ENCODE measurements around the gene POLR3H.

DNA sequence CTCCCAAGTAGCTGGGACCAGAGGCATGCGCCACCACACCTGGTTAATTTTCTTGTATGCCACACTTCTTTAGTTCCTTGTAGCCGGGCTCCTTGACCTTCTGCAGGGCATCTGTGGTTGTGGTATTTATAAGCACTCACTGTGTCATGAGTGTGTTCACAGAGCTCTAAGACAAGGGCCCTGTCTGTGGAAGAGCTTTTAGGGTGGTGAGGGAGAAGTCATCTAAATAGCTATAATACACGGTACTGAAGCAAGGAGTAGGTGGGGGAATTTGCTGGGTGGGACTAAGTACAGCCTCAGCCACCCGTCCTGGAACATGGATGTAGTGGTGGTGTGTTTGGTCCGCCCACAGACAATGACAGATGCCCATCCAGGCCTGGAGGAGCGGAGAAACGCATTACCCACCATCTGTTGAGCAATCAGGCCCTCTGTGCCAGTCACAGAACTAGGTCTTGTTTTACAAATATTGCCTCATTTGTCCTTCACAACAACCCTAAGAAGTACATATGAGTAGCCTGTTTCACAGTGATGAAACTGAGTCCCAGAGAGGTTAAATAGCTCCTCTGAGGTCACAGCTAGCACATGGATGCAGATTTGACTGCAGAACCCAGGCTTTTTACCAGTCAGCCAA is 65.3 kb downstream of the POLR3H start:
- TF ChIP-seq, protein P1, sequence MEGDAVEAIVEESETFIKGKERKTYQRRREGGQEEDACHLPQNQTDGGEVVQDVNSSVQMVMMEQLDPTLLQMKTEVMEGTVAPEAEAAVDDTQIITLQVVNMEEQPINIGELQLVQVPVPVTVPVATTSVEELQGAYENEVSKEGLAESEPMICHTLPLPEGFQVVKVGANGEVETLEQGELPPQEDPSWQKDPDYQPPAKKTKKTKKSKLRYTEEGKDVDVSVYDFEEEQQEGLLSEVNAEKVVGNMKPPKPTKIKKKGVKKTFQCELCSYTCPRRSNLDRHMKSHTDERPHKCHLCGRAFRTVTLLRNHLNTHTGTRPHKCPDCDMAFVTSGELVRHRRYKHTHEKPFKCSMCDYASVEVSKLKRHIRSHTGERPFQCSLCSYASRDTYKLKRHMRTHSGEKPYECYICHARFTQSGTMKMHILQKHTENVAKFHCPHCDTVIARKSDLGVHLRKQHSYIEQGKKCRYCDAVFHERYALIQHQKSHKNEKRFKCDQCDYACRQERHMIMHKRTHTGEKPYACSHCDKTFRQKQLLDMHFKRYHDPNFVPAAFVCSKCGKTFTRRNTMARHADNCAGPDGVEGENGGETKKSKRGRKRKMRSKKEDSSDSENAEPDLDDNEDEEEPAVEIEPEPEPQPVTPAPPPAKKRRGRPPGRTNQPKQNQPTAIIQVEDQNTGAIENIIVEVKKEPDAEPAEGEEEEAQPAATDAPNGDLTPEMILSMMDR (conservative IDR thresholded peaks at IDR 0.05; ENCODE audit: low read depth, low read length): no peak
- no peak for TF ChIP-seq POLR2A (IDR thresholded peaks at IDR 0.05; ENCODE audit: low read depth, low read length)
- no peak for TF ChIP-seq MAFK (IDR thresholded peaks at IDR 0.05; ENCODE audit: low read depth, low read length)
- TF ChIP-seq CEBPB (IDR thresholded peaks at IDR 0.05; ENCODE audit: low read depth, low read length): peak; percentile 96
- TF ChIP-seq FOS (IDR thresholded peaks at IDR 0.05; ENCODE audit: low read depth, low read length): no peak
- no peak for TF ChIP-seq RFX5 (IDR thresholded peaks at IDR 0.05; ENCODE audit: low read depth, low read length)
- no peak for TF ChIP-seq MAZ (IDR thresholded peaks at IDR 0.05; ENCODE audit: borderline replicate concordance, low read depth, low read length)
- no peak for TF ChIP-seq BHLHE40 (IDR thresholded peaks at IDR 0.05; ENCODE audit: low read depth, low read length)
- TF ChIP-seq MXI1 (IDR thresholded peaks at IDR 0.05; ENCODE audit: borderline replicate concordance, low read depth, low read length): no peak
